HepG2 (cell line): ENCODE data around the gene FAM217B.

Source experiments
- ARNT ChIP-seq: fragments of 450-650 bp; IDR thresholded peaks from 2 replicates; pipeline ENCODE4 v1.6.1; 2017
- CTCF ChIP-seq: sonication (generic); formaldehyde crosslinking; IDR thresholded peaks from 2 replicates; pipeline ENCODE4 v1.5.0; 2020; ENCODE audit warnings: mild to moderate bottlenecking, missing genetic modification reagents, moderate library complexity
- FOXK2 ChIP-seq: fragments of 450-650 bp; IDR thresholded peaks from 2 replicates; pipeline ENCODE4 v1.6.1; 2016
- NFIC ChIP-seq: IDR thresholded peaks from 2 replicates; pipeline ENCODE4 v1.6.1; 2012; ENCODE audit warnings: mild to moderate bottlenecking, low read length, inconsistent platforms
- ONECUT2 ChIP-seq: sonication (generic); formaldehyde crosslinking; IDR thresholded peaks from 2 replicates; pipeline ENCODE4 v1.4.0; 2020; ENCODE audit warnings: missing genetic modification reagents
- POLR2A ChIP-seq, 2 experiments: IDR thresholded peaks; 2 replicates each; pipeline ENCODE4 v1.6.1; 2011; ENCODE audit warnings: low read depth in 2 of 2, low read length in 2 of 2, mild to moderate bottlenecking in 1 of 2, moderate library complexity in 1 of 2; ENCODE audit not compliant: insufficient read depth in 1 of 2
- USF2 ChIP-seq, 2 experiments: sonication (generic) in 1 of 2; formaldehyde crosslinking in 1 of 2; IDR thresholded peaks; 2 replicates each; pipeline versions ENCODE4 v1.5.1 to v1.6.1; 2011 to 2020; ENCODE audit warnings: borderline replicate concordance in 1 of 2, low read depth in 1 of 2, low read length in 1 of 2, mild to moderate bottlenecking in 1 of 2, missing genetic modification reagents in 1 of 2, moderate library complexity in 1 of 2
- ZBTB7A ChIP-seq: sonication (generic); formaldehyde crosslinking; IDR thresholded peaks from 2 replicates; pipeline ENCODE4 v1.8.0; 2022; ENCODE audit warnings: mild to moderate bottlenecking, missing genetic modification reagents
- ZNF292 ChIP-seq: sonication (generic); formaldehyde crosslinking; IDR thresholded peaks from 2 replicates; pipeline ENCODE4 v1.8.1; 2022; ENCODE audit warnings: mild to moderate bottlenecking, low read depth, missing genetic modification reagents, borderline replicate concordance
- ZNF512 ChIP-seq: sonication (generic); formaldehyde crosslinking; IDR thresholded peaks from 2 replicates; pipeline ENCODE4 v1.4.0; 2020; ENCODE audit warnings: mild to moderate bottlenecking, missing genetic modification reagents
- ZNF7 ChIP-seq: IDR thresholded peaks from 2 replicates; pipeline ENCODE4 v1.6.1; 2016; ENCODE audit warnings: missing biosample characterization, missing genetic modification reagents

- TF ChIP-seq ZBTB7A = no peak
- no peak for TF ChIP-seq ZNF512
- no peak for TF ChIP-seq NFIC
- TF ChIP-seq CTCF (CRISPR knock-in tag) = no peak
- TF ChIP-seq USF2 (IDR thresholded peaks at IDR 0.05; ENCODE audit: low read depth, low read length) = no peak
- TF ChIP-seq USF2 (CRISPR knock-in tag; IDR thresholded peaks at IDR 0.05; ENCODE audit: borderline replicate concordance) = no peak
- TF ChIP-seq ONECUT2 (CRISPR knock-in tag) = no peak
- no peak for TF ChIP-seq FOXK2
- no peak for TF ChIP-seq ZNF7 (CRISPR knock-in tag)
- no peak for TF ChIP-seq ZNF292
- no peak for TF ChIP-seq ARNT
- no peak for TF ChIP-seq POLR2A (IDR thresholded peaks at IDR 0.05; ENCODE audit: insufficient read depth in 1 of 2, low read depth in 2 of 2, low read length in 2 of 2)
Observed at GRCh38 chr20:59903621-59904020, 36.6 kb upstream of the FAM217B start.
